BLaER1 treated with 17β-estradiol and CSF1 and Interleukin-3, amounts not matched to agents 10 nM and 100 nM (cell line): Measurements from ENCODE around the gene UBAC2.
"Not testable (repeated sequence)": the region's sequence is repeated elsewhere in the genome, so short reads cannot be mapped to it uniquely, and the experiment has no call there.

Experiments
- H3K27ac ChIP-seq, 11 experiments: shearing (Covaris generic); formaldehyde crosslinking; 2 replicates each; pipeline ENCODE4 v1.8.1; 2022
- H3K27me3 ChIP-seq, 11 experiments: shearing (Covaris generic); formaldehyde crosslinking; 2 replicates each; pipeline ENCODE4 v1.8.1; 2022
- H3K36me3 ChIP-seq, 11 experiments: shearing (Covaris generic); formaldehyde crosslinking; 2 replicates each; pipeline ENCODE4 v1.8.1; 2022
- H3K4me1 ChIP-seq, 10 experiments: shearing (Covaris generic); formaldehyde crosslinking; 2 replicates each; pipeline ENCODE4 v1.8.1; 2022
- H3K4me2 ChIP-seq, 11 experiments: shearing (Covaris generic); formaldehyde crosslinking; 2 replicates each; pipeline ENCODE4 v1.8.1; 2022
- H3K4me3 ChIP-seq, 10 experiments: shearing (Covaris generic); formaldehyde crosslinking; 2 replicates each; pipeline ENCODE4 v1.8.1; 2022
- H3K9ac ChIP-seq, 11 experiments: shearing (Covaris generic); formaldehyde crosslinking; 2 replicates each; pipeline ENCODE4 v1.8.1; 2022
- H3K9me3 ChIP-seq, 11 experiments: shearing (Covaris generic); formaldehyde crosslinking; replicated peaks in 1 of 11; 2 replicates each; pipeline ENCODE4 v1.8.1; 2022
- H4K20me1 ChIP-seq, 11 experiments: shearing (Covaris generic); formaldehyde crosslinking; 2 replicates each; pipeline ENCODE4 v1.8.1; 2022
- Cebpa-rat ChIP-seq, 11 experiments: shearing (Covaris generic); IDR thresholded peaks; 2 replicates each; pipeline ENCODE4 v1.8.1; 2022

UBAC2 gene

DNA sequence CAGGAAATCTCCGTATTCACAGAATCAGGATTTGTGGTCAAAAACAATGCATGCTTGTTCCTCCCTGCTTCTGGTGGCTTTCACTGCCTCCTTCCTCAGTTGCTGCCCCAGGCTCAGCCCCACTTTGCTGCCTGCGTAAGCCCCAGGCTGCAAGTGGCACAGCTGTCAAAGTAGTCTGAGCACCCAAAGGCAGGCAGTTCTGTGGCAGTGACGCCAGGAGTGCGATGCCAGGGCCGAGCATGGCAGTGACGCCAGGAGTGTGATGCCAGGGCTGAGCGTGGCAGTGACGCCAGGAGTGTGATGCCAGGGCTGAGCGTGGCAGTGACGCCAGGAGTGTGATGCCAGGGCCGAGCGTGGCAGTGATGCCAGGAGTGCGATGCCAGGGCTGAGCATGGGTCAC lies 183.8 kb downstream of the UBAC2 start:
- H3K36me3 ChIP-seq: peaks cover 36 to 85% (median 53%) of the 10 kb centered on the region in 11 experiments
- no peak overlapping the region for H3K27ac ChIP-seq
- peaks cover 21 to 65% (median 34%) of the 10 kb centered on the region in 10 experiments for H3K4me1 ChIP-seq
- H3K9me3 ChIP-seq: no peaks in the 10 kb centered on the region
- H4K20me1 ChIP-seq: peaks cover 0 to 22% (median 9%) of the 10 kb centered on the region in 11 experiments; a peak in 8 of 22 replicates
- no peak overlapping the region for H3K9ac ChIP-seq
- H3K27me3 ChIP-seq: no peaks in the 10 kb centered on the region
- peak overlapping the region in 5 of 11 experiments; percentile 15 to 69 (median 56); a peak in 4 of 22 replicates for H3K4me2 ChIP-seq
- no peak overlapping the region for H3K4me3 ChIP-seq
- TF ChIP-seq Cebpa-rat (IDR thresholded peaks at IDR 0.05): no peak

DNA sequence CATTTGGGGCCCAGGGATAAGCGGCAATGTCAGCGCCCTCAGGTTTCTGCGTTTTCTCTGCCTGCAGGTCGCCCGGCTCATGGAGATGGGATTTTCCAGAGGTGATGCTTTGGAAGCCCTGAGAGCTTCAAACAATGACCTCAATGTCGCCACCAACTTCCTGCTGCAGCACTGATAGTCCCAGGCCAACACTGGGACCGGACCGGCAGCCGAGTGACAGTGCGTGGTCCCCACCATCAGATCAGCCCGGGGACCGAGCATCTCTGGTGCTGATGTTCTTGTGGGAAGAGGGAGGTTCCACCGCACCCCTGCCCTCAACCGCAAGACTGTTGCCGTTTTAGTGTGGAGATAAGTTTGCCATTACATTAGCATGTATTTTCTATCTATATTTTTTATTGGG lies 184.5 kb downstream of the UBAC2 start:
- Histone ChIP-seq H3K36me3 (peaks cover 33 to 78% (median 47%) of the 10 kb centered on the region in 11 experiments), H3K4me3 (no peak overlapping the region), H3K9me3 (no peaks in the 10 kb centered on the region), H3K9ac (no peak overlapping the region), H3K4me1 (peaks cover 25 to 67% (median 35%) of the 10 kb centered on the region in 10 experiments), H4K20me1 (peaks cover 0 to 22% (median 9%) of the 10 kb centered on the region in 11 experiments; a peak in 8 of 22 replicates), H3K27ac (no peak overlapping the region), H3K4me2 (no peak overlapping the region), H3K27me3 (no peaks in the 10 kb centered on the region)
- no peak for TF ChIP-seq Cebpa-rat (IDR thresholded peaks at IDR 0.05)

DNA sequence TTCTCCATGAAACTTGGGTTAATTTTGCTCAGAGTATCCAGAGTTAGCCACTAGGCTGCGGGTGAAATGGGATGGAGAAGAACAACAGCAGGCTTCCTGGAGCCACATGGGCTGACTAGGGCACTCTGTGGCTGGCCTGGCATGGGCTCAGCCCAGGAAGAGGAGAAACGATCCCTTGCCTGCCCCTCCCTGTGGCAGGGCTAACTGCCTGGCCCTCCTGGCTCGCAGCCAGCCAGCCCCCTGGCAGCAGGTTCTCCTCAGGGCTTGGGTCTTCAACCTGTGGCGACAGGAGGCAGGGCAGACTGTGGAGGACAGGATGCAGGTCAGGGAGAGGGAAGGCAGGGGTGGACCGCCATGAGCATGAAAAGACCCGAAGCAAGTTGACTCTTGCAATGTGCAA lies 185.3 kb downstream of the UBAC2 start:
- no peak for TF ChIP-seq Cebpa-rat (IDR thresholded peaks at IDR 0.05)
- Histone ChIP-seq H3K4me2 (no peak overlapping the region), H3K27ac (no peak overlapping the region), H4K20me1 (peaks cover 0 to 22% (median 9%) of the 10 kb centered on the region in 11 experiments; a peak in 8 of 22 replicates), H3K9me3 (no peaks in the 10 kb centered on the region), H3K4me3 (no peak overlapping the region), H3K9ac (no peak overlapping the region), H3K27me3 (no peaks in the 10 kb centered on the region), H3K4me1 (peaks cover 33 to 74% (median 43%) of the 10 kb centered on the region in 10 experiments), H3K36me3 (peaks cover 26 to 70% (median 39%) of the 10 kb centered on the region in 11 experiments)

DNA sequence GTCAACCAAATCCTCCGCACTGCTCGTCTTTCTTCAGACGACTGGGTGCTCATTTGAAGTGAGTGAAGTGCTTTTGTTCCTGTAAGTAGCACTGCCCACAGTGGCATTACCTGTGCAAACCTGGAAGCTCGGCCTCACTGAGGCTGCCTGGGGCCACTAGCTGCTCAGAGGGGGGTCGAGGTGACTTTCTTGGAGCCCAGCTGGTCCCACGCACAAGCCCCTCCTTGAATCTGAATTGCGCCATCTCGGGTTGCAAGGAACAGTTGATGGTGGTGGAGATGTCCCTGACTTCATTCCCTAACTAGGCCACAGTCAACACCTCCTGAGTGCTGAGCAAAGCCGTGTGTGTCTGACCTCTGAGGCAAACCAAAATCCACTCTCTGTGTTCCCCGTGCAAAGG lies 185.8 kb downstream of the UBAC2 start:
- Histone ChIP-seq H3K4me1 (peaks cover 38 to 74% (median 49%) of the 10 kb centered on the region in 10 experiments), H3K4me2 (0 out of 22 replicates have a peak overlapping the region, but pooled peaks of 1 of the 11 experiments have one; percentile 1), H3K9me3 (no peaks in the 10 kb centered on the region), H3K27me3 (no peaks in the 10 kb centered on the region), H3K36me3 (peaks cover 21 to 65% (median 34%) of the 10 kb centered on the region in 11 experiments), H3K9ac (no peak overlapping the region), H3K27ac (no peak overlapping the region), H4K20me1 (peaks cover 0 to 22% (median 9%) of the 10 kb centered on the region in 11 experiments; a peak in 8 of 22 replicates), H3K4me3 (no peak overlapping the region)
- 0 out of 22 replicates have a peak, but pooled peaks of 1 of the 11 experiments have one; percentile 9 for TF ChIP-seq Cebpa-rat (IDR thresholded peaks at IDR 0.05)

DNA sequence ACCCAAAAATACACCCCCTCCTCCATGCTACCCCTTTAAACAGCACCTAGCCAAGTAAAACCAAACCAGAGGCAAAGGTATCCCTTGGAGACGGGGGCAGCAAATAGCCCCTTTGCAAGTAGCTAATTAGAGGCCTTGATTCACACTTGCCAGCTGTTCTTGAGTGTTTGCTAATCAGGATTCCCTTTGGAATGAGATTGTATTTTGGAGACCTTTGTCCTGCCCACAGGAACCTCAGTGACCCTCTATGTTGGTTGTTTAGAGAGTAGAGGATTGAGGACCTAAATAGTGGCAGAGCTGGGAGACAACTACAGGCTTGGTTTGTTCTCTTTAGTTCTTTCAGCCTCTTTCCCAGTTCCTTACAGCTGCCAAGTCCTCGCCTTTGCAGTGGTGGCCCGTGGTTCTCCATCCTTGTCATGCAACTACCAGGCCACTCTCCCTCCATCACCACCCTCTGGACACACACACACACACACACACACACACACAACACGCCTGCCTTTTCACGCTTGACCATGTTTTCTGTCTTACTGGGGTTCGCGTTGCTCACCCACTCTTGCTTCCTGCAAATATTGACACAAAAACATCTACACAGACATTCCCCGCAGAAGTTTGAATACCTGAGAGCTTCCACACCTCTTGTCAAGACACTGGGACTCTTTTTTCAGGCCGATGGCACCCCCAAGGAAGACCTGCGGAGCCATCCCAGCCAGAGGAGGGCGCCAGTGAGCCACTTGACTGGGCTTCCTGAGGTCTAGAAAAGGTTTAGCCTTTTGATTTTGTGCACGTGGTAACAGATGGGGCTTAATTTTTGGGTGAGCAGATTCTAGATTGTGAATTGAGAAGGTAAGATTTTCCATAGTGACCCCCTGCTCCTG lies 186.5 kb downstream of the UBAC2 start:
- Histone ChIP-seq H3K9me3 (no peaks in the 10 kb centered on the region), H4K20me1 (peaks cover 0 to 22% (median 9%) of the 10 kb centered on the region in 11 experiments; a peak in 8 of 22 replicates), H3K4me1 (peaks cover 41 to 74% (median 49%) of the 10 kb centered on the region in 10 experiments), H3K27me3 (no peaks in the 10 kb centered on the region), H3K4me2 (0 out of 22 replicates have a peak overlapping the region, but pooled peaks of 1 of the 11 experiments have one; percentile 1), H3K4me3 (no peak overlapping the region), H3K36me3 (peaks cover 21 to 60% (median 32%) of the 10 kb centered on the region in 11 experiments), H3K9ac (no peak overlapping the region), H3K27ac (no peak overlapping the region)
- no peak for TF ChIP-seq Cebpa-rat (IDR thresholded peaks at IDR 0.05)

DNA sequence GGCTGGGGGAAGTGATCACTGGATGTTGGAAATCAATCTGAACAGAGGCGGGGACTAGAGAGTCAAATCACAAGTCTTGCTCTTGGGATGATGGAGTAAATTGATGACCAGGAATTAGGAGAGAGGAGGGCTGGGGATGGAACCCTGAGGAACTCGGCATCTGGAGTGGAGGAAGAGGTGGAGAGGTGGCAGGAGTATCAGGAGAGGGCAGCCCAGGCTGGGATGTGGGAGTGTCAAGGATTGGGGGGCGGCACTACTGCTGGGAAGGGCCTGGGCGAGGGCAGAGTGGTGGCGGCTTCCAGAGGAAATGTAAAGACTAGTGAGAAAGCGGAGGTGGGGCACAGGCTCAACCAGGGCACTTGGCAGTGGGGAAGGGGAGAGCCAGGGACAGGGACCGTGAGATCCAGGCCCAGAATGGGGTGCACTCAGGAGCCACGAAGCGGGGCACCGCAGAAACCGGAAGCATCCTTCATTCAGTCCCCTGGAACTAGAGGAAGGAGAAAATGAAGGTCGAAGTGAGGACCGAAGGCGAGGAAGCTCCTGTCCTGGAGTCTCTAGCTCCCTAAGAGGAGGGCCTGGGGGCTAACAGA lies 187.8 kb downstream of the UBAC2 start:
- Histone ChIP-seq H3K4me3 (no peak overlapping the region), H3K4me2 (no peak overlapping the region), H3K9me3 (no peaks in the 10 kb centered on the region), H3K27me3 (no peaks in the 10 kb centered on the region), H3K36me3 (peaks cover 21 to 58% (median 31%) of the 10 kb centered on the region in 11 experiments), H3K9ac (no peak overlapping the region), H3K4me1 (peaks cover 31 to 71% (median 46%) of the 10 kb centered on the region in 10 experiments), H4K20me1 (peaks cover 0 to 12% (median 3%) of the 10 kb centered on the region in 11 experiments; a peak in 6 of 22 replicates), H3K27ac (no peak overlapping the region)
- TF ChIP-seq Cebpa-rat (IDR thresholded peaks at IDR 0.05): no peak

DNA sequence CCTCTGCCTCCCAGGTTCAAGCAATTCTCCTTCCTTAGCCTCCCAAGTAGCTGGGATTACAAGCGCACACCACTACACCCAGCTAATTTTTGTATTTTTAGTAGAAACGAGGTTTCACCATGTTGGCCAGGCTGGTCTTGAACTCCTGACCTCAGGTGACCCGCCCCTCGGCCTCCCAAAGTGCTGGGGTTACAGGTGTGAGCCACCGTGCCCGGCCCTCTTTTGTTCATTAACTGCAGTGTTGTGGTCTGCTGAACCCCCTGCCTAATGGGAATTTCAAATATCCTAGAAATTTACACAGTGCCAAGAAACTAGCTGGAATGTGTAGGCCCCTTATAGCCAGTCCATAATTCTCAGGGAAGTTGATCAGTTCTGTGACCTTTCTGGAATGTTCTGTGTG lies 188.4 kb downstream of the UBAC2 start:
- H3K4me1 ChIP-seq: peaks cover 24 to 64% (median 40%) of the 10 kb centered on the region in 10 experiments
- not testable (repeated sequence) for H4K20me1 ChIP-seq, H3K27me3 ChIP-seq, H3K9ac ChIP-seq, H3K27ac ChIP-seq, H3K9me3 ChIP-seq, H3K4me3 ChIP-seq
- H3K4me2 ChIP-seq: peak overlapping the region in 3 of 11 experiments; percentile 39 to 76 (median 57); a peak in 6 of 22 replicates
- H3K36me3 ChIP-seq: peaks cover 21 to 51% (median 29%) of the 10 kb centered on the region in 11 experiments

DNA sequence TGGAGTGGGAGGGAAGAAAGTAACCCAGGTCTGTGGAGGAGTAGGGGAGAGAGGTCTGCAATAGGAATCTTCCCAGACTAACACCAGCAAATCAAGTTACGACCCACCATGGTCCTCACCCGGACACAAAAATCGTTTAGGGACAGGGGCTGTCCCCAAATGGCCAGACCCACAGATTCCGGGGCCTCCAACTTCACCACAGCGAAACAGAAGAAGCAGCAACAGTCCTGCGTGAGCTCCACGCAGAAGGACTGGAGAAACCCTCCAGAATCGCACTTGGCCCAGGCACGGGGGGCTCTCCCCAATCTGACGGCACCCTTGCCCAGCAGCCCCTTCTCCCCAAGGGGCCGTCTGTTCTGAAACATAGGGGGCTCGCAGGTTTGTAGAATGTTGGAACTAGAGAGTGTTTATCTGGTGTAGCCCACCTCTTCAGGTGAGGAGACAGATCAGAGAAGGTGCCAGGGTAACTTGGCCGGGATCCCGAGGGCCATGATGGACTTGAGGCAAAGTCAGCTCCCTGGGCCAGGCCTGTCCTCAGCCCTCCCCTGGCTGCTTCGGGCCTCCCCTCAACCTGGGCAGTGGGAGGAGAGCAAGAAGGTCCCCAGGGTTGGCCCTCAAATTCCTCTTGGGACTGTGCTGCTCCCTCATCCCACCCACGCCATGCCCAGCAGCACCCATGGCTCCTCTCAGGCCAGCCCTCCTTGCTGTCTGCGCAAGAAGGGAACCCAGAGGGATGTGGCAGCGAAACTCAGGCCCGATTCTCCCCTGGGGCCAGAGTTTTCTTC lies 189.1 kb downstream of the UBAC2 start:
- Histone ChIP-seq H3K4me2 (peak overlapping the region; percentile 39 to 77 (median 71); a peak in 21 of 22 replicates), H3K9ac (no peak overlapping the region), H3K27me3 (no peaks in the 10 kb centered on the region), H3K4me1 (peaks cover 18 to 58% (median 38%) of the 10 kb centered on the region in 10 experiments), H4K20me1 (peaks cover 0 to 8% (median 0%) of the 10 kb centered on the region in 11 experiments; a peak in 3 of 22 replicates), H3K27ac (no peak overlapping the region; a peak in 1 of 22 replicates), H3K36me3 (peaks cover 21 to 46% (median 25%) of the 10 kb centered on the region in 11 experiments), H3K9me3 (no peaks in the 10 kb centered on the region), H3K4me3 (no peak overlapping the region)
- no peak for TF ChIP-seq Cebpa-rat (IDR thresholded peaks at IDR 0.05)
